ENCODE data around the gene TALDO1. TPM values are rescaled to one million over a fixed set of nuclear protein-coding genes. Genes with fewer than 3 reads are reported as not detected.
A peak's percentile ranks its signal among the peaks of the same experiment; 100 is the strongest.

TALDO1 gene
- polyA plus RNA-seq, 3 donors from 2014 or later, result 163 to 189 (median 180) TPM

GRCh38 chr11:763549-764321 lies 16.5 kb downstream of the TALDO1 start:
- H3K4me3 Mint-ChIP-seq, result no peak overlapping the region
- no peaks in the 10 kb centered on the region for H3K9me3 Mint-ChIP-seq
- peaks cover 0 to 6% (median 0%) of the 10 kb centered on the region in 3 donors for H3K36me3 Mint-ChIP-seq
- no peak for DNase-seq
- peaks cover 0 to 2% (median 0%) of the 10 kb centered on the region in 3 donors for H3K27me3 Mint-ChIP-seq (ENCODE audit: low read depth in 3 of 3)
- H3K4me1 Mint-ChIP-seq, result no peaks in the 10 kb centered on the region
- no peak overlapping the region for H3K27ac Mint-ChIP-seq

DNA sequence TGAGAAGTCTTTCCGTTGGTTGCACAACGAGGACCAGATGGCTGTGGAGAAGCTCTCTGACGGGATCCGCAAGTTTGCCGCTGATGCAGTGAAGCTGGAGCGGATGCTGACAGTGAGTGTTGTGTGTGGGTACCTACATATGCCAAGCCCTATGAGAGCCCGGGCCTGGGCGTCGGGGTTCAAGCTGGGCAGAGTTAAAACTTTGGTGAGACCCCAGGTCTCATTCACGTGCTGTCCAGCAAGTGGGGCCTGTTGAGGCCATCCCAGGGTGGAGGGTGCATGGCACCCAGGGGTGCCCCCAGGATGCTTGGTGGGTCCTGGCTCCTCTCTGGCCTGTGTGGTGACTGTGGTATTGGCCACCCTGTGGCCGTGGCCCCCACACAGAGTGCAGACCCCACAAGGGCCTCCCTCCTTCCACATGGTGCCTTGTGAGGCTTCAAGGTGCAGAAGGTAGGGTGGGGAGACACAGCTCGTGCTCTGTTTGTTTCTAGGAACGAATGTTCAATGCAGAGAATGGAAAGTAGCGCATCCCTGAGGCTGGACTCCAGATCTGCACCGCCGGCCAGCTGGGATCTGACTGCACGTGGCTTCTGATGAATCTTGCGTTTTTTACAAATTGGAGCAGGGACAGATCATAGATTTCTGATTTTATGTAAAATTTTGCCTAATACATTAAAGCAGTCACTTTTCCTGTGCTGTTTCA lies 17.2 kb downstream of the TALDO1 start:
- Mint-ChIP-seq H3K27ac (no peak overlapping the region), H3K4me3 (no peak overlapping the region)

DNA sequence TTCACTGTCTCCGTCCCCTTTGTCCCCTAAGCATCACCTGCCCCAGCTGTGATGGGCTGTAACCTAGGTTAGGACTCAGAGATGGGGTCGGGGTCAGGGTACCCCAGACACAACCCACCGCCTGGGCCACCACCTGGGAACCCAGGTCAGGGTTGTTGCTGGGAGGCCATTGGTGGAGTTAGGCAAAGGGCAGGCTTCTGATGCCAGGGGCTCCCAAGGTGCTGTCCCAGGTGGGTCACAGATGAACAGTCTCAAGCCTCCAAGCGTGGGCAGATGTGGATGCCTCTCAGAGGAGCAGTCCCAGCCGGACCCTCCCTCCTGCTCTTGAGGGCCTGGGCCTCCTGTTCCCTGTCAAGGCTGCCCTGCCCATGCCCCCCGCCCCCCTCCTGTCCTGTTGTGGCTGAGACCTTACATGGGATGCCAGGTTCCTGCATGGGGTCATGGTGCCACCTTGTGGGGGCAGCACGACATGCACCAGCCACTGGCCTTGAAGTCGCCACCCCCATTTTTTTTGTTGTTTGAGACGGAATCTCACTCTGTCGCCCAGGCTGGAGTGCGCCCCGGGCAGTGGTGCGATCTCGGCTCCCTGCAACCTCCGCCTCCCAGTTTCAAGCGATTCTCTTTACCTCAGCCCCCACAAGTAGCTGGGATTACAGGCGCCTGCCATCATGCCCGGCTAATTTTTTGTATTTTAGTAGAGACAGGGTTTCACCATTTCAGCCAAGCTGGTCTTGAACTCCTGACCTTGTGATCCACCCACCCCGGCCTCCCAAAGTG lies 17.9 kb downstream of the TALDO1 start:
- no peaks in the 10 kb centered on the region for H3K4me1 Mint-ChIP-seq
- DNase-seq, result peak; percentile 45 to 56 (median 47)
- no peaks in the 10 kb centered on the region for H3K9me3 Mint-ChIP-seq
- peak overlapping the region in 1 of 6 donors; percentile 58 for H3K27ac Mint-ChIP-seq
- no peak overlapping the region for H3K4me3 Mint-ChIP-seq
- peaks cover 0 to 2% (median 0%) of the 10 kb centered on the region in 3 donors for H3K27me3 Mint-ChIP-seq (ENCODE audit: low read depth in 3 of 3)
- H3K36me3 Mint-ChIP-seq, result peaks cover 0 to under 1% (median 0%) of the 10 kb centered on the region in 3 donors

More for the DNA sequence above, 17.2 kb downstream of the TALDO1 start:
- Mint-ChIP-seq H3K9me3 (no peaks in the 10 kb centered on the region), H3K36me3 (peaks cover 0 to 6% (median 0%) of the 10 kb centered on the region in 3 donors), H3K27me3 (ENCODE audit: low read depth in 3 of 3) (peaks cover 0 to 2% (median 0%) of the 10 kb centered on the region in 3 donors), H3K4me1 (no peaks in the 10 kb centered on the region)
- DNase-seq, result no peak

DNA sequence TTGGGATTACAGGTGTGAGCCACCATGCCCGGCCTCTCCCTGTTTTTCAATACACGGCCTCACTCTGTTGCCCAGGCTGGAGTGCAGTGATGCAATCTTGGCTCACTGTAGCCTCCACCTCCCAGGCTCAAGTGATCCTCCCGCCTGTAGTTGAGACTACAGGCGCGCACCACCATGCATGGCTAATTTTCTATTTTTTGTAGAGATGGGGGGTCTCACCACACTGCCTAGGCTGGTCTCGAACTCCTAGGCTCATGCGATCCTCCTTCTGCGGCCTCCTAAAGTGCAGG lies 18.5 kb downstream of the TALDO1 start:
- no peak for DNase-seq
- no peaks in the 10 kb centered on the region for H3K4me1 Mint-ChIP-seq
- H3K36me3 Mint-ChIP-seq, result no peaks in the 10 kb centered on the region
- H3K9me3 Mint-ChIP-seq, result no peaks in the 10 kb centered on the region
- H3K27ac Mint-ChIP-seq, result no peak overlapping the region
- no peak overlapping the region for H3K4me3 Mint-ChIP-seq
- H3K27me3 Mint-ChIP-seq (ENCODE audit: low read depth in 3 of 3), result peaks cover 0 to 2% (median 0%) of the 10 kb centered on the region in 3 donors

GRCh38 chr11:766106-766935 lies 19.1 kb downstream of the TALDO1 start:
- Mint-ChIP-seq H3K4me3 (no peak overlapping the region), H3K4me1 (no peaks in the 10 kb centered on the region), H3K9me3 (no peaks in the 10 kb centered on the region), H3K36me3 (no peaks in the 10 kb centered on the region), H3K27ac (no peak overlapping the region), H3K27me3 (ENCODE audit: low read depth in 3 of 3) (peaks cover 0 to 2% (median 0%) of the 10 kb centered on the region in 3 donors)
- no peak for DNase-seq

GRCh38 chr11:766936-767210 lies 19.6 kb downstream of the TALDO1 start:
- Mint-ChIP-seq H3K27ac (no peak overlapping the region), H3K4me3 (no peak overlapping the region), H3K9me3 (no peaks in the 10 kb centered on the region), H3K27me3 (ENCODE audit: low read depth in 3 of 3) (peaks cover 0 to 2% (median 0%) of the 10 kb centered on the region in 3 donors), H3K4me1 (no peaks in the 10 kb centered on the region), H3K36me3 (no peaks in the 10 kb centered on the region)
- no peak for DNase-seq

- Mint-ChIP-seq H3K27me3 (ENCODE audit: low read depth in 3 of 3) (peaks cover 0 to 2% (median 0%) of the 10 kb centered on the region in 3 donors), H3K27ac (no peak overlapping the region), H3K4me1 (no peaks in the 10 kb centered on the region), H3K9me3 (no peaks in the 10 kb centered on the region), H3K4me3 (no peak overlapping the region), H3K36me3 (no peaks in the 10 kb centered on the region)
- no peak for DNase-seq
Observed at GRCh38 chr11:767238-767637, 20.0 kb downstream of the TALDO1 start.

GRCh38 chr11:769887-770641 lies 22.8 kb downstream of the TALDO1 start:
- Mint-ChIP-seq H3K36me3 (no peaks in the 10 kb centered on the region), H3K9me3 (no peaks in the 10 kb centered on the region), H3K27me3 (ENCODE audit: low read depth in 3 of 3) (peaks cover 0 to 2% (median 0%) of the 10 kb centered on the region in 3 donors), H3K4me3 (no peak overlapping the region), H3K4me1 (peaks cover 0 to under 1% of the 10 kb centered on the region in 2 donors), H3K27ac (no peak overlapping the region)
- no peak for DNase-seq

DNA sequence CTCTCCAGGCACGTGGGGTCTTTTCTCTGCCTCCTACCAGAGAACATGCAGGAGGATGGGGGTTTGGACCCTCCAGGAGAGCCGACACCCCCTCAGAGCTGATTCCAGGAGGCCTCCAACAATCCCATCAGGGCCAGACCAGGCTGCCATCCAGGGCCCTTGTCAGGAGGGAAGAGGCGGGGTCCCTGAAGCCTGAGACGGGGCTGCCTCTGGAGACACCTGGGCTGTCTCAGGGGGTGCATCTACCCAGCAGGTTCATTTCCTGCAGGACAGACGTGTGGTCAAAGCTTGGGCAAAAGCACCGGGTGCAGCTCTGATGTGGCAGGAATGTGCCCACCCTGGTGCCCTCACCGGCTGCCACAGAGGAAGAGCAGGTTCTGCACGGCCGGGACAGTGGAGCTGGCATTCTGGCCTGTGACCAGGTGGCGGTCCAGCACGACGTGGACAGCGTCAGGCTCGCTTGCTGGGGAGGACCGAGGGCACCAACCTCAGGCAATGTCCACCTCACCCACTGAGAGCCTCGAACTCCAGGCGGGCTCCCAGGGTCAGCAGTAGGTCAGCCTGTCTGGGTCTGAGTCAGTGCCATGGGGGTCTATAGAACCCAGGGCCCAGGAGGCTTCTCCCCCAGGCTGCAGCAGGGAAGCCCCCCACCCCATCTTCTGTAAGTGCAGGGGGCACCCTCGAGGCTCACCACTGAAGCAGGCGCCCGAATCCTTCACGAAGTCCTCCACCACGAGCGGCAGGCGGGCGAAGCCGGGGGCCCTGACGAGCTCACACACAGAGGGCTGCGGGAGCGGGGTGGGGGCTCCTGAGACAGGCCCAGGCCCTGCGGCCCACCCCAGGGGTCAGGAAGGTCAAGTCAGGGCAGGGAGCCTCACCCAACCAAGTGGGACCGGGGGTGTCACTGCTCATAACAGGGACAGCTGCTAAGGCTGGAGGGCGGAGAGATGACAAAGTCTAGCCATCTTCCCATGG lies 23.7 kb downstream of the TALDO1 start:
- H3K27me3 Mint-ChIP-seq (ENCODE audit: low read depth in 3 of 3), result peaks cover 2 to 4% (median 2%) of the 10 kb centered on the region in 3 donors
- no peak overlapping the region for H3K4me3 Mint-ChIP-seq
- no peak overlapping the region for H3K27ac Mint-ChIP-seq
- peaks cover 6 to 8% of the 10 kb centered on the region in 2 donors for H3K4me1 Mint-ChIP-seq
- H3K9me3 Mint-ChIP-seq, result no peaks in the 10 kb centered on the region
- DNase-seq, result no peak
- H3K36me3 Mint-ChIP-seq, result no peaks in the 10 kb centered on the region

DNA sequence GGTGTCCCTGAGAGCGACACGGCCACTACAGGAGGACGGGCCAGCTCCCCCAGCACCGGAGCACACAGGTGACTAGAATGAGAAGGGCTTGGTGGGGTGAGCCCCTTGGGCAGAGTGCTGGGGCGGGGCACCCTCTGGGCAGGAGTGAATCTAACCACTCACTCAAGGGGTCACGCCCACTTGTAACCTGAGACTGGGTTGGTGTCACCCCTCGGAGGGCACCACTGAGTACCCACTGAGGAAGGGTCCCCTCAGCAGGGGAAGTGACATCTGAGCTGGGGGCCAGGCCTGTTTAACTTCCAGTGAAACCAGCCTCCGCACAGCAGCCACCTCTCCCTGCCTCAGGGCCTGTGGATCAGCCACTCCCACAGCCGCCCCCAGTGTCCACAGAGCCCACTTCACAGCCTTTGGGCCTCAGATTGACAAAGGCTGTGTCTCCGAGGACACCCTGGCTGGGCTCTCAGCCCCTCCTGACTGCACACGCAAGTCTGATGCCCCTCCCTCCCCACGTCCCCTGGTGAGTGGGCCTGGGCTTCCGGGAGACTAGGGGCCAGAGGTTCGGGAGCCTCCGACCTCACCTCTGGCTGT lies 24.4 kb downstream of the TALDO1 start:
- no peak overlapping the region for H3K4me3 Mint-ChIP-seq
- H3K36me3 Mint-ChIP-seq, result no peaks in the 10 kb centered on the region
- no peaks in the 10 kb centered on the region for H3K9me3 Mint-ChIP-seq
- no peak for DNase-seq
- peaks cover 2 to 7% (median 2%) of the 10 kb centered on the region in 3 donors for H3K27me3 Mint-ChIP-seq (ENCODE audit: low read depth in 3 of 3)
- H3K27ac Mint-ChIP-seq, result no peak overlapping the region
- H3K4me1 Mint-ChIP-seq, result peaks cover 6 to 14% of the 10 kb centered on the region in 2 donors

GRCh38 chr11:772429-773390 lies 25.4 kb downstream of the TALDO1 start:
- Mint-ChIP-seq H3K4me3 (no peak overlapping the region), H3K4me1 (peaks cover 6 to 14% of the 10 kb centered on the region in 2 donors), H3K9me3 (no peaks in the 10 kb centered on the region), H3K36me3 (no peaks in the 10 kb centered on the region), H3K27me3 (ENCODE audit: low read depth in 3 of 3) (peaks cover 2 to 7% (median 2%) of the 10 kb centered on the region in 3 donors), H3K27ac (no peak overlapping the region)
- DNase-seq, result no peak

Data from immature natural killer cell (primary cell).